ENCODE data around the gene MYH14. TPM values are rescaled to one million over a fixed set of nuclear protein-coding genes. Genes with fewer than 3 reads are reported as not detected.

Gene MYH14
- polyA plus RNA-seq, 1 experiment, result not detected

- CTCF ChIA-PET, result no interaction called here
- H3K36me3 ChIP-seq (ENCODE audit: control insufficient read depth, insufficient read depth, low read length), result no peaks in the 10 kb centered on the region
- H3K27me3 ChIP-seq (ENCODE audit: control insufficient read depth, insufficient read depth, low read length), result no peaks in the 10 kb centered on the region
- no peak for DNase-seq (ENCODE audit: low read depth)
- TF ChIP-seq, protein P1, sequence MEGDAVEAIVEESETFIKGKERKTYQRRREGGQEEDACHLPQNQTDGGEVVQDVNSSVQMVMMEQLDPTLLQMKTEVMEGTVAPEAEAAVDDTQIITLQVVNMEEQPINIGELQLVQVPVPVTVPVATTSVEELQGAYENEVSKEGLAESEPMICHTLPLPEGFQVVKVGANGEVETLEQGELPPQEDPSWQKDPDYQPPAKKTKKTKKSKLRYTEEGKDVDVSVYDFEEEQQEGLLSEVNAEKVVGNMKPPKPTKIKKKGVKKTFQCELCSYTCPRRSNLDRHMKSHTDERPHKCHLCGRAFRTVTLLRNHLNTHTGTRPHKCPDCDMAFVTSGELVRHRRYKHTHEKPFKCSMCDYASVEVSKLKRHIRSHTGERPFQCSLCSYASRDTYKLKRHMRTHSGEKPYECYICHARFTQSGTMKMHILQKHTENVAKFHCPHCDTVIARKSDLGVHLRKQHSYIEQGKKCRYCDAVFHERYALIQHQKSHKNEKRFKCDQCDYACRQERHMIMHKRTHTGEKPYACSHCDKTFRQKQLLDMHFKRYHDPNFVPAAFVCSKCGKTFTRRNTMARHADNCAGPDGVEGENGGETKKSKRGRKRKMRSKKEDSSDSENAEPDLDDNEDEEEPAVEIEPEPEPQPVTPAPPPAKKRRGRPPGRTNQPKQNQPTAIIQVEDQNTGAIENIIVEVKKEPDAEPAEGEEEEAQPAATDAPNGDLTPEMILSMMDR (IDR thresholded peaks at IDR 0.05; ENCODE audit: insufficient read depth, low read depth, low read length), result no peak
- H3K4me3 ChIP-seq (ENCODE audit: low read depth, low read length), result no peak overlapping the region
- POLR2A ChIA-PET, result no interaction called here
Observed at GRCh38 chr19:50174100-50174793, 29.2 kb upstream of the MYH14 start.

DNA sequence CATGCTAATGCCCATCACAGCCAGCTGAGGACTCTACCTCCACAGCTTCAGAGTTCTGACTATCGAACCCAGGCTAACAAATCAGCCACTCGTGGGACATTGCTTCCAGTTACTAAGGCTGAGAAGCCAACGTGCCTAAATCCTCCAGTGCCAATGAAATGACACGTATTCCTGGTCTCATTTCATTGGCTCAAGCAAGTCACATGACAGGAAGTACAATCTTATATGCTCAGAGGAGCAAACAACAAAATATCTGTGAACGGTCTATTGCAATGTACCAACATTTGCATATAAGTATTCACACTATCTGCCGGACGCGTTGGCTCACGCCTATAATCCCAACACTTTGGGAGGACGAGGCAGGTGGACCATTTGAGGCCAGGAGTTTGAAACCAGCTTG, 27.5 kb upstream of the MYH14 start:
- no peak overlapping the region for H3K4me3 ChIP-seq (ENCODE audit: low read depth, low read length)
- H3K36me3 ChIP-seq (ENCODE audit: control insufficient read depth, insufficient read depth, low read length), result no peaks in the 10 kb centered on the region
- TF ChIP-seq, protein P1 (IDR thresholded peaks at IDR 0.05; ENCODE audit: insufficient read depth, low read depth, low read length), result no peak
- no peaks in the 10 kb centered on the region for H3K27me3 ChIP-seq (ENCODE audit: control insufficient read depth, insufficient read depth, low read length)
- CTCF ChIA-PET, result no interaction called here
- DNase-seq (ENCODE audit: low read depth), result no peak
- POLR2A ChIA-PET, result no interaction called here

DNA sequence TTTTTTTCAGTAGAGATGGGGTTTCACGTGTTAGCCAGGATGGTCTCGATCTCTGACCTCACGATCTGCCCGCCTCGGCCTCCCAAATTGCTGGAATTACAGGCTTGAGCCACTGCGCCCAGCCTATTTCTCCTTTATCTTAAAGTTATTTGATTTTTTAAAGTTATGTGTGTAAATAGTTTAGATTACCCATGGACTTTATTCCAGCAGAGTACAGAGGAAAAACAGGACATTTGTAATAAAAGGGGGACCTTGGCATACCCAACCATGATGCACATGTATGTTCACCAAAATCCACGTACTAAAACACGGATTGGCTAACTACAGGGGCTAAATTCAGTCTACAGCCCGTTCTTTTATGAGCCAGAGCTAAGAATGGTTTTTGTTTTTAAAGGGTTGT, 26.6 kb upstream of the MYH14 start:
- no peak for DNase-seq (ENCODE audit: low read depth)
- H3K27me3 ChIP-seq (ENCODE audit: control insufficient read depth, insufficient read depth, low read length), result no peaks in the 10 kb centered on the region
- TF ChIP-seq, protein P1 (IDR thresholded peaks at IDR 0.05; ENCODE audit: insufficient read depth, low read depth, low read length), result no peak
- CTCF ChIA-PET, result no interaction called here
- POLR2A ChIA-PET, result no interaction called here
- no peaks in the 10 kb centered on the region for H3K36me3 ChIP-seq (ENCODE audit: control insufficient read depth, insufficient read depth, low read length)
- no peak overlapping the region for H3K4me3 ChIP-seq (ENCODE audit: low read depth, low read length)

- ChIA-PET POLR2A (no interaction called here), CTCF (no interaction called here)
Observed at GRCh38 chr19:50178320-50178719, 25.1 kb upstream of the MYH14 start.

DNA sequence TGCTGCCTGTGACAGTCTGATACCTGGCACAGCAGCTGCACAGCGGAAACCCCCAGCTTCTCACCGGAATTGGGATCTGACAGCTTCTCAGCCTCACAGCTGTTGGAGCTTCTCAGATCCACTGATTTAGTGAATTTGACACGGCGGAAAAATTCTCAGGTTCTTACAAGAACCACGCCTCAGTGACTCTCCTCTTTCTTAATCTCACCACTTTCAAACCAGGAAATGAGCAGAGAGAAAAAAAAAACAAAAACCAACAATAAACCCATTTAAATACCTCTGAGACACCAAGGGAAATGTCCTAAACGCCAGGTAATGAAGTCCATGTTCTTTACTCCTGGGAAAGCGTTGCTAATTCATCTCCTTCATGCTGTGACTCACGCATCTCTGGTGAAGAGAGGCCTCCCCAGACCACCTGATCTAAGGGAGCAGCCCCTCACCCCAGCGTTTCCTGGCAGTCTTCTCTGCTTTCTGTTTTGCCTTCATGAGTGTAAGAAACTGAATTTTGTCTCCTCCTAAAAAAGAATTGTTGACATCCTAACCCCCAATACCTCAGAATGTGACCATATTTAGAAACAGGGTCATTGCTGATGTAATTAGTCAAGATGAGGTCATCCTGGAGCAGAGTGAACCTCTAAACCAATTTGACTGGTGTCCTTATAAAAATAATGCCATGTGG, 24.4 kb upstream of the MYH14 start:
- no peak for DNase-seq (ENCODE audit: low read depth)
- TF ChIP-seq, protein P1 (IDR thresholded peaks at IDR 0.05; ENCODE audit: insufficient read depth, low read depth, low read length), result no peak
- Histone ChIP-seq H3K36me3 (ENCODE audit: control insufficient read depth, insufficient read depth, low read length) (no peaks in the 10 kb centered on the region), H3K27me3 (ENCODE audit: control insufficient read depth, insufficient read depth, low read length) (no peaks in the 10 kb centered on the region), H3K4me3 (ENCODE audit: low read depth, low read length) (no peak overlapping the region)
- POLR2A ChIA-PET, result no interaction called here
- CTCF ChIA-PET, result no interaction called here

More at GRCh38 chr19:50178320-50178719, 25.1 kb upstream of the MYH14 start:
- no peak overlapping the region for H3K4me3 ChIP-seq (ENCODE audit: low read depth, low read length)
- no peaks in the 10 kb centered on the region for H3K27me3 ChIP-seq (ENCODE audit: control insufficient read depth, insufficient read depth, low read length)
- DNase-seq (ENCODE audit: low read depth), result no peak
- TF ChIP-seq, protein P1 (IDR thresholded peaks at IDR 0.05; ENCODE audit: insufficient read depth, low read depth, low read length), result no peak
- no peaks in the 10 kb centered on the region for H3K36me3 ChIP-seq (ENCODE audit: control insufficient read depth, insufficient read depth, low read length)

Measured in BJ (cell line).